GM19240 (cell line): ENCODE measurements around the gene PPP4R1.

Experiments used
- DNase-seq: peaks from one replicate; pipeline ENCODE4 v3.0.0; 2011; ENCODE audit warnings: low spot score; ENCODE audit not compliant: insufficient read length

The PPP4R1 gene

GRCh38 chr18:9552616-9553015 is 61.7 kb downstream of the PPP4R1 start:
- no peak for DNase-seq

DNA sequence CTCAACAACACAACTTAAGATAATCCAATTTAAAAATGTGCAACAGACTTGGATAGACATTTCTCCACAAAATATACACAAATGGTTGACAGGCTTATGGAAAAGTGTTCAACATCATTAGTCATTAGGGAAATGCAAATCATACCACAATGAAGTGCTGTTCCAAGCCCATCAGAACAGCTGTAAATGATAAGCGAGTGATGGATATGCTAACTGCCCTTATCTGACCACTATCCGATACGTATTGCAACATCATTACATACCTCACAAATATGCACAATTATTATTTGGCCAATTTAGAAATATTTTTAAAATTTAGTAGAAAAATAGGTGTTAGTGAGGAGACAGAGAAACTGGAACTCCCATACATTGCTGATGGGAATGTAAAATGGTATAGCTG is 62.2 kb downstream of the PPP4R1 start:
- DNase-seq = no peak

DNA sequence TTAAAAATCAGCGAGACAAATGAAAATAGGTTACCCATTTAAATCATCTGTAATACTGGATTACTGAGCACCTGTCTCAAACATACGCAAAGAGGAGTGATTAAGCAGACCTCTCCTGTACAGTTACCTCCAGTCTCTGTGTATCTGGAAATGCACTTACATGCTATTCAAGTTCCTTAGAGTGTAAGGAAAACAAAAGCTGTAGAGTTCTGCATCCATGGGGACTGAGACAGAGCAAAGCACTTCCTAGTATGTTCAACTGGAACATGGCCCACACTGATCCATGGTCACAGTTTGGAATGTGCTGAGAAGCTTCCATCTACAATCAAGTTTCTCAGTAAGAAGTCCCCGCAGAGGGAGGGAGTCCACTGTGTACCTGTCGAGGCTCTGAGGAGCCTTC is 63.9 kb downstream of the PPP4R1 start:
- no peak for DNase-seq

- no peak for DNase-seq
Observed at GRCh38 chr18:9549405-9549804, 65.0 kb downstream of the PPP4R1 start.

GRCh38 chr18:9547782-9548181 is 66.6 kb downstream of the PPP4R1 start:
- DNase-seq = no peak

GRCh38 chr18:9546468-9546867 is 67.9 kb downstream of the PPP4R1 start:
- no peak for DNase-seq

GRCh38 chr18:9545029-9545428 is 69.3 kb downstream of the PPP4R1 start:
- no peak for DNase-seq

GRCh38 chr18:9542924-9543323 is 71.4 kb downstream of the PPP4R1 start:
- DNase-seq = no peak

- no peak for DNase-seq
Observed at GRCh38 chr18:9539938-9540337, 74.4 kb downstream of the PPP4R1 start.

DNA sequence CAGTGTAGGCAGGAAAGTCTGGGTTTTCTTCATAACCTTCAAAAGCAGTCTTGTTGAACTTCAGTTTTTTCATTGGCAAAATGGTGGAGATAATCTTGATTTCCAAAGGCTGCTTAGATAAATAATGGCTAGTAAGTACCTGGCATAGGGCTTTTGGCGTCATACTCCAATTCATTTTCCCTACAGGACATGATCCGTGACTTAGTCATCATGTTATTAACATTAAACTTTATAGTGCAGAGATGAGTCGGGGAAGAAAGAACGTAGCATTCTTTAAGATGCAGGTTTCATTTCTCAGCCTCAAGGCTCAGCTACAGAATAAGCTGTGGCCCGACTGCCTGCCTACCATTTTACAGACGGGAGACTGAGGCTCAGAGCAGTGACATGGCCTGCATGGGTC is 75.1 kb downstream of the PPP4R1 start:
- DNase-seq = no peak

GRCh38 chr18:9537677-9538076 is 76.7 kb downstream of the PPP4R1 start:
- no peak for DNase-seq

DNA sequence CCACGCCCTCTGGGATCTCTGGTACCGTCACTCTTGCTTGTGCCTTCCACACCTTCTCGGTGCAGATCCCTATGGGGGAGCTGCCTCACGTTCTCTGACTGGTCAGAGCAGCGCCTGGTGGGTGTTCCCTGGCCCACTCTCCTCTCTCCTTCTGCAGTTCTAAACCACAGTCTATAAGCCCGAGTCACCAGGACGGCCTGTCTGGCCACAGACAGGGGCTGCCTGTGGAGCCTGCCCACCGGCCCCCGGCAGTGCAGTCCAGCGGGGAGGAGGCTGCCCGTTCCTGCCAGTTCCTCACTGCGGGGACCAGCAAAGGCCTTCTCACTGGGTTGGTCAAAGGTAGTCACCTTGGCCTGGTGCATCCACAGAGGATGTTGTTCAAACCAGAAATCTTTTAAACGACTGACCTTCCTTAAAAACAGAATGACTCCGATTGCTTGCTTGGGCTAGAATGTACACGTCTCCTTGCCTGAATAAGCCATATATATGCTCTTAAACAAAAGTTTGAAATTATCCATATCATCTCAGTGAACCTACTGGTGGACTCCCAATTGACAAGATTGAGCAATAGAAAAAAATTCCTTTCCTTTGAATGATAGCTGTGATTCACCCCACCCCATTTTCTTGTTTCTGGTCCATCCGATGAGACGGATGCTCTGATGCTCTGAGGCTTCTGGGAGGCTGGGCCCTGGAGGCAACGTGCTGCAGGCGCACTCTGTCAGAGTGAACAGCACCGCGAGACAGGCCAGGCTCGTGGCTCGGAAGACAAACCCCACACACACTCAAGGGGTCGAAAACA is 77.8 kb downstream of the PPP4R1 start:
- DNase-seq = no peak

- DNase-seq = no peak
Observed at GRCh38 chr18:9535430-9535991, 78.8 kb downstream of the PPP4R1 start.

- no peak for DNase-seq
Observed at GRCh38 chr18:9534844-9535243, 79.5 kb downstream of the PPP4R1 start.

GRCh38 chr18:9531791-9532410 is 82.5 kb downstream of the PPP4R1 start:
- DNase-seq = no peak

GRCh38 chr18:9530226-9531009 is 83.9 kb downstream of the PPP4R1 start:
- DNase-seq = no peak

DNA sequence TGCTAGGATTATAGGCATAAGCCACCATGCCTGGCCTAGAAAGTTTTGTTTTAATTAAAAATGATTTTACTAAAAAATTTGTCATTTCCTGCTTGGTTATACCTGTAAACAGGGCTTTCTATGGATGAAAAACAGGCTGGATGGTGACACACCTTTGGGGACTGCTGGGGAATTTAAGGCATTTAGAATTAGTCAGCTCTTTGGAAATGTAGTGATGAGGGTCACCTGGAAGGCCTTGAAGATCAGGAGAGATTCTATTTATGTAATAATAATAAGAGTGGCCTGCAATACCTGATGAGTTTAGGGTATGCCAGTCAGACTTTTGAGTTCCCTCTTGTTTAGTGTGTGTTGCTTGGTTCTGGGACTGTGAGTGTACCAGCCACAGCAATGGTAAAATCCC is 87.9 kb downstream of the PPP4R1 start:
- no peak for DNase-seq

GRCh38 chr18:9522952-9523351 is 91.4 kb downstream of the PPP4R1 start:
- no peak for DNase-seq

DNA sequence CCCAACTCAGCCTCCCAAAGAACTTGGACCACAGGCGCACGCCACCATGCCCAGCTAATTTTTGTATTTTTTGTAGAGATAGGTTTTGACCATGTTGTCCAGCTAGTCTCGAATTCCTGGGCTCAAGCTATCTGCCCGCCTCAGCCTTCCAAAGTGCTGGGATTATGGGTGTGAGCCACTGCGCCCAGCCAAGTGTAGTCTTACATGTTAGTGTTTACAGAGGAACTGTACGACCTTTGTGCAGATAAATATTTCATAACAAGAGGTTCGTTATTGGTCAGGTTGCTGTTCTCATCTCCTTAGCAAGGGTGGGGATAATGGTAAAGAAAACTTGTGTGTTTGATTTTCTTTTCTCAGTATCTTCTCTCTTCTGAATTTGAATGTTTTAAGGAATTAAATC is 92.6 kb downstream of the PPP4R1 start:
- DNase-seq = no peak

- no peak for DNase-seq
Observed at GRCh38 chr18:9520666-9521065, 93.7 kb downstream of the PPP4R1 start.

- no peak for DNase-seq
Observed at GRCh38 chr18:9519399-9519798, 95.0 kb downstream of the PPP4R1 start.

DNA sequence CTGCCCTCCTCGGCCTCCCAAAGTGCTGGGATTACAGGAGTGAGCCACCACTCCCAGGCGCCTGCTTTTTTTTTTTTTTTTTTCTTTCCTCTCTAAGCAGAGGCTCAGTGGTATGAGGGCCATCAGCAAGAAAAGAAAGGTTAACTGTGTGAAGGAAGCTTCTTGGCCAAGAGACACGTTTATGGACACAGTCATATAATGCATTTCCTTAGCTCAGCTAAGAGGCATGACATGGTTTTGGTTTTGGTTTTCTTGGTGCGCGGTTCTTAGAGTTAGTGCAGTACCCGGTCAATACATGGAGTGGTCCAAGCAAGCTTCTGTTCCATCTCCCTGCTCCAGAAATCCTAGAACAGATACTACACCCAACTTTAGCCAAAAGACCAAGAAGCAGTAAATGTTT is 96.5 kb downstream of the PPP4R1 start:
- DNase-seq = no peak
